ENCODE data around the gene EFNA5. TPM values are rescaled to one million over a fixed set of nuclear protein-coding genes. Genes with fewer than 3 reads are reported as not detected.

Gene EFNA5
- total and polyA plus RNA-seq, 2 of the 8 experiments (the other 6 are each of a cell fraction or from before 2014, with no cell fraction given) = 9.6 to 21.8 TPM

GRCh38 chr5:107388141-107388861, 282.4 kb downstream of the EFNA5 start:
- H3K27me3 ChIP-seq (replicated peaks in 1 of 4; ENCODE audit: control insufficient read depth in 3 of 4, extremely low read depth in 1 of 4, insufficient read depth in 3 of 4, low read length in 3 of 4) = no peaks in the 10 kb centered on the region
- no peaks in the 10 kb centered on the region for H3K9me3 ChIP-seq (ENCODE audit: insufficient read depth in 2 of 2, low read depth in 1 of 2, low read length in 1 of 2)
- H3K23me2 ChIP-seq (ENCODE audit: low read depth, low read length) = no peaks in the 10 kb centered on the region
- no peak overlapping the region for H4K8ac ChIP-seq (ENCODE audit: extremely low read depth, insufficient read depth, low read length)
- H2BK12ac ChIP-seq (ENCODE audit: low read depth, low read length) = no peak overlapping the region
- H3K4me1 ChIP-seq (replicated peaks in 1 of 4; ENCODE audit: control insufficient read depth in 3 of 4, insufficient read depth in 4 of 4, low read length in 3 of 4) = peaks cover 0 to 9% (median 1%) of the 10 kb centered on the region in 4 experiments; a peak in 3 of 7 replicates
- no peak overlapping the region for H2BK120ac ChIP-seq (replicated peaks; ENCODE audit: low read depth, low read length)
- no peak overlapping the region for H2AFZ ChIP-seq (ENCODE audit: low read length)
- no peaks in the 10 kb centered on the region; the same call in 1 of the 2 replicates for H3K79me1 ChIP-seq (ENCODE audit: low read depth, low read length)
- DNase-seq (ENCODE audit: low read depth in 1 of 2, low spot score in 2 of 2) = no peak
- ChIA-PET POLR2A (ENCODE audit: partially characterized antibody) (interaction anchor here (0.7 kb wide), 1 partner anchor 185 kb away, joined by 4 read pairs; no protein-coding TSS in a partner anchor), CTCF (ENCODE audit: partially characterized antibody) (interaction anchor here (1.7 to 2.3 kb wide), 2 partner anchors 10 to 23 kb away, joined by 3 to 4 read pairs; no protein-coding TSS in a partner anchor)
- H4K91ac ChIP-seq (replicated peaks; ENCODE audit: insufficient read length, low read length) = no peak overlapping the region
- H3K23ac ChIP-seq (ENCODE audit: insufficient read length) = no peak overlapping the region
- no peak overlapping the region for H2AK5ac ChIP-seq (ENCODE audit: low read depth, low read length)
- no peak overlapping the region for H3K14ac ChIP-seq (ENCODE audit: insufficient read length)
- no peak overlapping the region for H3K9ac ChIP-seq (replicated peaks in 1 of 4; ENCODE audit: extremely low read depth in 1 of 4, low read depth in 3 of 4, low read length in 3 of 4)
- H3K56ac ChIP-seq (replicated peaks; ENCODE audit: insufficient read length, low read depth, low read length) = no peak overlapping the region
- FAIRE-seq = peak; percentile 57
- H2BK20ac ChIP-seq (ENCODE audit: low read length) = no peak overlapping the region
- WGBS, 2 experiments (ENCODE audit: extremely low coverage in 1 of 2, insufficient coverage in 1 of 2, insufficient read length in 1 of 2, insufficient replicate concordance in 2 of 2, low coverage in 1 of 2, low lambda C conversion rate in 2 of 2, missing lambda C conversion rate in 1 of 2) = 70% methylated on average over 8 of the region's 8 CpGs; no CpG with 5 or more reads in 1 of the 2 experiments
- H3K36me3 ChIP-seq (ENCODE audit: control insufficient read depth in 2 of 4, insufficient read depth in 4 of 4, low read length in 3 of 4) = no peaks in the 10 kb centered on the region
- H3K4ac ChIP-seq (replicated peaks; ENCODE audit: insufficient read length, low read depth, low read length) = no peak overlapping the region
- no peak overlapping the region for H4K5ac ChIP-seq (ENCODE audit: insufficient read length, low read depth, low read length)
- H2BK15ac ChIP-seq (ENCODE audit: low read length) = no peak overlapping the region
- H3K79me2 ChIP-seq (ENCODE audit: control insufficient read depth in 1 of 2, insufficient read depth in 2 of 2, low read length in 2 of 2) = no peaks in the 10 kb centered on the region
- no peak overlapping the region for H3K4me3 ChIP-seq (ENCODE audit: extremely low read depth in 1 of 4, insufficient read depth in 2 of 4, low read depth in 3 of 4, low read length in 4 of 4)
- H3K4me2 ChIP-seq (ENCODE audit: insufficient read depth in 1 of 2, low read depth in 2 of 2, low read length in 2 of 2) = no peak overlapping the region
- no peak overlapping the region for H3K18ac ChIP-seq (ENCODE audit: extremely low read depth, low read length)
- no peaks in the 10 kb centered on the region for H4K20me1 ChIP-seq (replicated peaks in 1 of 2; ENCODE audit: control insufficient read depth in 1 of 2, insufficient read depth in 2 of 2, low read length in 2 of 2)
- no peak overlapping the region for H3K27ac ChIP-seq (ENCODE audit: low read depth, low read length)
- H2BK5ac ChIP-seq (ENCODE audit: low read depth, low read length) = no peak overlapping the region
- TF ChIP-seq BRCA1 (IDR thresholded peaks at IDR 0.05; ENCODE audit: low read depth, low read length) = no peak
- TF ChIP-seq SIN3A (conservative IDR thresholded peaks at IDR 0.05 in 1 of 2, IDR thresholded peaks at IDR 0.05 in 1 of 2; ENCODE audit: low read depth in 1 of 2, low read length in 2 of 2) = no peak
- TF ChIP-seq TCF12 (IDR thresholded peaks at IDR 0.05; ENCODE audit: low read depth, low read length) = no peak
- TF ChIP-seq NANOG (IDR thresholded peaks at IDR 0.05; ENCODE audit: insufficient read depth, low read depth, low read length, poor library complexity, severe bottlenecking) = no peak
- no peak for TF ChIP-seq KDM1A (IDR thresholded peaks at IDR 0.05; ENCODE audit: borderline replicate concordance, low read length)
- TF ChIP-seq SP1 (IDR thresholded peaks at IDR 0.05; ENCODE audit: low read depth, low read length) = no peak
- TF ChIP-seq MAX (IDR thresholded peaks at IDR 0.05) = no peak
- TF ChIP-seq USF2 (IDR thresholded peaks at IDR 0.05; ENCODE audit: low read length) = no peak
- TF ChIP-seq EZH2 (IDR thresholded peaks at IDR 0.05; ENCODE audit: low read depth, low read length, severe bottlenecking) = no peak
- no peak for TF ChIP-seq SAP30 (IDR thresholded peaks at IDR 0.05; ENCODE audit: insufficient read depth, insufficient replicate concordance, low read length)

Measured in H1 (cell line).